ENCODE results near the gene TSPAN18. TPM values are rescaled to one million over a fixed set of nuclear protein-coding genes. Genes with fewer than 3 reads are reported as not detected.

The TSPAN18 gene
- total RNA-seq, 1 experiment from 2014 or later: not detected

- POLR2A ChIA-PET (ENCODE audit: unreplicated experiment): no interaction called here
Measured at GRCh38 chr11:44729713-44730112, 3.0 kb downstream of the TSPAN18 start.

GRCh38 chr11:44730775-44731174, 4.0 kb downstream of the TSPAN18 start:
- H3K27me3 ChIP-seq (ENCODE audit: low read length): peaks cover 76% of the 10 kb centered on the region
- CTCF ChIA-PET: no interaction called here
- DNase-seq: no peak

More at GRCh38 chr11:44729713-44730112, 3.0 kb downstream of the TSPAN18 start:
- no TSS peak for BruUV-seq (replicated peaks)
- H3K9ac ChIP-seq (ENCODE audit: low read length): no peak overlapping the region
- H3K79me2 ChIP-seq (ENCODE audit: low read length): no peaks in the 10 kb centered on the region
- intact Hi-C loops (cut with micrococcal nuclease): loop anchor here (5.0 kb wide), 1 partner anchor 163 kb away; no protein-coding TSS in a partner anchor
- peaks cover 72% of the 10 kb centered on the region for H3K27me3 ChIP-seq (ENCODE audit: low read length)
- no peaks in the 10 kb centered on the region for H3K9me2 ChIP-seq (replicated peaks; ENCODE audit: low read length)
- H3K4me2 ChIP-seq (ENCODE audit: low read length): no peak overlapping the region
- ATAC-seq (no peak), DNase-seq (no peak)
- H3K27ac ChIP-seq (ENCODE audit: low read length): no peak overlapping the region
- no peaks in the 10 kb centered on the region for H3K9me3 ChIP-seq (ENCODE audit: low read length)
- no peak overlapping the region for H3K4me3 ChIP-seq (ENCODE audit: low read length)
- H2AFZ ChIP-seq (ENCODE audit: low read length): no peak overlapping the region
- CTCF ChIA-PET: no interaction called here
- H3K4me1 ChIP-seq (ENCODE audit: insufficient read depth, low read length): peaks cover 4% of the 10 kb centered on the region; the same call in 1 of the 2 replicates
- TF ChIP-seq EZH2phosphoT487 (IDR thresholded peaks at IDR 0.05; ENCODE audit: borderline replicate concordance, low read length) (no peak), EZH2 (IDR thresholded peaks at IDR 0.05; ENCODE audit: low read length, unreplicated experiment) (no peak)
- TF ChIP-seq, protein P1, sequence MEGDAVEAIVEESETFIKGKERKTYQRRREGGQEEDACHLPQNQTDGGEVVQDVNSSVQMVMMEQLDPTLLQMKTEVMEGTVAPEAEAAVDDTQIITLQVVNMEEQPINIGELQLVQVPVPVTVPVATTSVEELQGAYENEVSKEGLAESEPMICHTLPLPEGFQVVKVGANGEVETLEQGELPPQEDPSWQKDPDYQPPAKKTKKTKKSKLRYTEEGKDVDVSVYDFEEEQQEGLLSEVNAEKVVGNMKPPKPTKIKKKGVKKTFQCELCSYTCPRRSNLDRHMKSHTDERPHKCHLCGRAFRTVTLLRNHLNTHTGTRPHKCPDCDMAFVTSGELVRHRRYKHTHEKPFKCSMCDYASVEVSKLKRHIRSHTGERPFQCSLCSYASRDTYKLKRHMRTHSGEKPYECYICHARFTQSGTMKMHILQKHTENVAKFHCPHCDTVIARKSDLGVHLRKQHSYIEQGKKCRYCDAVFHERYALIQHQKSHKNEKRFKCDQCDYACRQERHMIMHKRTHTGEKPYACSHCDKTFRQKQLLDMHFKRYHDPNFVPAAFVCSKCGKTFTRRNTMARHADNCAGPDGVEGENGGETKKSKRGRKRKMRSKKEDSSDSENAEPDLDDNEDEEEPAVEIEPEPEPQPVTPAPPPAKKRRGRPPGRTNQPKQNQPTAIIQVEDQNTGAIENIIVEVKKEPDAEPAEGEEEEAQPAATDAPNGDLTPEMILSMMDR (conservative IDR thresholded peaks at IDR 0.05; ENCODE audit: low read depth, low read length): no peak
- H3F3A ChIP-seq (ENCODE audit: low read length, unreplicated experiment): no peaks in the 10 kb centered on the region
- no peaks in the 10 kb centered on the region for H4K20me1 ChIP-seq (ENCODE audit: low read length)
- H3K36me3 ChIP-seq (ENCODE audit: low read depth, low read length): no peaks in the 10 kb centered on the region

More at GRCh38 chr11:44730775-44731174, 4.0 kb downstream of the TSPAN18 start:
- Histone ChIP-seq H3K4me2 (ENCODE audit: low read length) (no peak overlapping the region), H3K9me3 (ENCODE audit: low read length) (no peaks in the 10 kb centered on the region), H2AFZ (ENCODE audit: low read length) (no peak overlapping the region), H3K36me3 (ENCODE audit: low read depth, low read length) (no peaks in the 10 kb centered on the region), H3K79me2 (ENCODE audit: low read length) (no peaks in the 10 kb centered on the region), H3K27ac (ENCODE audit: low read length) (no peak overlapping the region), H3F3A (ENCODE audit: low read length, unreplicated experiment) (no peaks in the 10 kb centered on the region), H4K20me1 (ENCODE audit: low read length) (no peaks in the 10 kb centered on the region), H3K9me2 (replicated peaks; ENCODE audit: low read length) (no peaks in the 10 kb centered on the region), H3K4me3 (ENCODE audit: low read length) (no peak overlapping the region), H3K4me1 (ENCODE audit: insufficient read depth, low read length) (peaks cover 4% of the 10 kb centered on the region; the same call in 1 of the 2 replicates), H3K9ac (ENCODE audit: low read length) (no peak overlapping the region)
- TF ChIP-seq, protein P1 (conservative IDR thresholded peaks at IDR 0.05; ENCODE audit: low read depth, low read length): no peak
- TF ChIP-seq EZH2 (IDR thresholded peaks at IDR 0.05; ENCODE audit: low read length, unreplicated experiment) (no peak), EZH2phosphoT487 (IDR thresholded peaks at IDR 0.05; ENCODE audit: borderline replicate concordance, low read length) (no peak)
- intact Hi-C loops (cut with micrococcal nuclease): no loop called here
- POLR2A ChIA-PET (ENCODE audit: unreplicated experiment): interaction anchor here (0.6 kb wide), 1 partner anchor 119 kb away, joined by 10 read pairs; no protein-coding TSS in a partner anchor
- BruUV-seq (replicated peaks): no TSS peak
- ATAC-seq: no peak
